ENCODE results near the gene GIMD1. TPM values are rescaled to one million over a fixed set of nuclear protein-coding genes. Genes with fewer than 3 reads are reported as not detected.

The GIMD1 gene
- total RNA-seq, 1 donor from 2014 or later, result not detected

DNA sequence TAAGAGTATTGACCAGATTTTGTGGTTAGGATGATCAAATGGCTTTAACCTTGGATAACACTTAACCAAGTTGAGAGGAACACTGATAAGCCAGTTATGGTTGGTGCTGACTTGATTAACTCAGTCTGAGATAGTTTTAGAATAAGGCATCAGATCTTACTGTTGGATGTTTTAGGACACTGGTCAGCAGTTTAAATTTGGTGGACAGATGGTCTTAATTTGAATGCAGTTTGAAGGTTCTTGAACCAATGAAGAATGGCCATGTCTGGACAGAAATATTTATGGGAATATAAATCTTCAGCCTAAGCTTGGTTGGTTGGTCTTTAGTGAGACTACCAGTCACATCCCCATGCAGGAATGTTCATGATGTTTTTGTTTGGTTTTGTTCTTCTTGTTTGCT, 2.6 kb upstream of the GIMD1 start:
- Mint-ChIP-seq H3K27ac (ENCODE audit: unreplicated experiment) (no peak overlapping the region), H3K27me3 (ENCODE audit: low read depth) (peaks cover 23% of the 10 kb centered on the region), H3K4me3 (ENCODE audit: unreplicated experiment) (no peak overlapping the region), H3K9me3 (ENCODE audit: low read depth) (no peaks in the 10 kb centered on the region), H3K36me3 (ENCODE audit: low read depth) (no peaks in the 10 kb centered on the region), H3K4me1 (ENCODE audit: low read depth) (peaks cover 8% of the 10 kb centered on the region)
- DNase-seq (ENCODE audit: low spot score), result no peak
- TF ChIP-seq, protein P1, sequence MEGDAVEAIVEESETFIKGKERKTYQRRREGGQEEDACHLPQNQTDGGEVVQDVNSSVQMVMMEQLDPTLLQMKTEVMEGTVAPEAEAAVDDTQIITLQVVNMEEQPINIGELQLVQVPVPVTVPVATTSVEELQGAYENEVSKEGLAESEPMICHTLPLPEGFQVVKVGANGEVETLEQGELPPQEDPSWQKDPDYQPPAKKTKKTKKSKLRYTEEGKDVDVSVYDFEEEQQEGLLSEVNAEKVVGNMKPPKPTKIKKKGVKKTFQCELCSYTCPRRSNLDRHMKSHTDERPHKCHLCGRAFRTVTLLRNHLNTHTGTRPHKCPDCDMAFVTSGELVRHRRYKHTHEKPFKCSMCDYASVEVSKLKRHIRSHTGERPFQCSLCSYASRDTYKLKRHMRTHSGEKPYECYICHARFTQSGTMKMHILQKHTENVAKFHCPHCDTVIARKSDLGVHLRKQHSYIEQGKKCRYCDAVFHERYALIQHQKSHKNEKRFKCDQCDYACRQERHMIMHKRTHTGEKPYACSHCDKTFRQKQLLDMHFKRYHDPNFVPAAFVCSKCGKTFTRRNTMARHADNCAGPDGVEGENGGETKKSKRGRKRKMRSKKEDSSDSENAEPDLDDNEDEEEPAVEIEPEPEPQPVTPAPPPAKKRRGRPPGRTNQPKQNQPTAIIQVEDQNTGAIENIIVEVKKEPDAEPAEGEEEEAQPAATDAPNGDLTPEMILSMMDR (IDR thresholded peaks at IDR 0.05), result no peak

DNA sequence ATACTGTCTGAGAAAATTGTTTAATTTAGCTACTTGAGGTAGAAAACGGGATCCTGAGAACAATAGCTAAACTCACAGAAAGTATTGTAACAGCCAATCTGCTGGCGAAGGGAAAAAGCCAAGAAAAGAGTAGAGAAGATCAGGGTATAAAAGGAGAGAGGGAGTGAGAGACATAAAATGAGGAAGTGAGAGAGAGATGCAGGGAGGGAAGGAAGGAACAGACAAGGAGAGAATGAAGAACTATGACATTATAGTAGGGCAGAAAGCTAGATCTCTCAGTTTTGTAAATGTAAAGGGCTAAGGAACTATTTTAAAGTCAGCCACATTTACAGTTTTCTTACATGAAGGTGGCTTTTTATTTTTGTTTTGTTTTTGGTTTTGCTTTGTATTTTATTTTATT, 1.6 kb upstream of the GIMD1 start:
- H3K4me1 Mint-ChIP-seq (ENCODE audit: low read depth), result peaks cover 17% of the 10 kb centered on the region
- H3K36me3 Mint-ChIP-seq (ENCODE audit: low read depth), result no peaks in the 10 kb centered on the region
- peaks cover 23% of the 10 kb centered on the region for H3K27me3 Mint-ChIP-seq (ENCODE audit: low read depth)
- H3K27ac Mint-ChIP-seq (ENCODE audit: unreplicated experiment), result no peak overlapping the region
- no peak for DNase-seq (ENCODE audit: low spot score)
- no peaks in the 10 kb centered on the region for H3K9me3 Mint-ChIP-seq (ENCODE audit: low read depth)
- TF ChIP-seq, protein P1 (IDR thresholded peaks at IDR 0.05), result no peak
- H3K4me3 Mint-ChIP-seq (ENCODE audit: unreplicated experiment), result no peak overlapping the region

DNA sequence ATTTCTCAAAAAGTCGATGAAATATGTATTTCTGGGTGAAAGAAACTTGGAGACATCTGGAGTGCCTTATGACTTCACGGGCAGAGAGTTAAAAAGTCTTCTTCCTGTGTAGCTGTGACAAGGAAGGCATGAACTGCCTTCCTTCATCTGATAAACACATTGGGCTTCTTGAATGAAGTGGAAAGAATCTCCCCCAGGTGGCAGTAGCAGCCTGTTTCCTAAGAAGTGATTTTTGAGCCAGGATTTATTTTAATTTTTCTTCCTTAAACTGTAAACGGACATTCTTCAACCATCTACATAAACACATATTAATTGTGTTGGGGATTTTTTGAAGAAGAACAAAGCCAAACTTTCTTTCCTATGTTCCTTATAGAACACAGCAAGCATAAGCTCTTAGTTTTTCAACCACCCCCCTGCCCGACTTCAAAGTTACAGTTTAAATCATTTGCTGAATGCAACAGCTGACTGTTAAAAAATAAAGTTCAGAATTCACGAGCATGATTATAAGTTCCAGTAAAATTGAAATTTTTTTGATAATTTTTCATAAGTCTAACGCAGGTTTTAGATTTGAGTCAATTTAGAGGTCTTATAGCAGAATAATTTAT, 980 bp upstream of the GIMD1 start:
- TF ChIP-seq, protein P1 (IDR thresholded peaks at IDR 0.05), result peak; percentile 96
- Mint-ChIP-seq H3K36me3 (ENCODE audit: low read depth) (no peaks in the 10 kb centered on the region), H3K27ac (ENCODE audit: unreplicated experiment) (no peak overlapping the region), H3K4me3 (ENCODE audit: unreplicated experiment) (no peak overlapping the region), H3K4me1 (ENCODE audit: low read depth) (peaks cover 20% of the 10 kb centered on the region), H3K27me3 (ENCODE audit: low read depth) (peaks cover 22% of the 10 kb centered on the region), H3K9me3 (ENCODE audit: low read depth) (no peaks in the 10 kb centered on the region)
- no peak for DNase-seq (ENCODE audit: low spot score)

DNA sequence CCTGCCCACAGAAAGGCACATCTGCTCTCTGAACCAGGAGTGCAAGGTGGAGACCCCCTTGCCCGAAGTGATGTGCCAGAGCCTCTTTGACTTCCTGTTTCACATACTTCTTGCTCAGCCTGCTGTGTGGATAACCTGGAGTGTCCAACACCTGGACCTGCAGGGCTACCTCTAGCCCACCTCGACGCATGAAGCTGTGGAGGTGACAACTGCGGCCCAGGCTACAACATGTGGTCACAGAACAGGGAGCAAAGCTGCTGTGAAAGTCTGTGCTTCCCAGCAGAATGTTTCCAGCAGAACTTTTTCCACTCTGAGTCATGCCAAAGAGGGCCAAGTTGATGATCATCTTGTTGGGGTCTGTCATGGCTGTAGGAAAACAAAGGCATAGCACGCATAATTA, 1.5 kb downstream of the GIMD1 start:
- Mint-ChIP-seq H3K9me3 (ENCODE audit: low read depth) (no peaks in the 10 kb centered on the region), H3K27me3 (ENCODE audit: low read depth) (peaks cover 10% of the 10 kb centered on the region), H3K4me3 (ENCODE audit: unreplicated experiment) (no peak overlapping the region), H3K4me1 (ENCODE audit: low read depth) (peaks cover 20% of the 10 kb centered on the region), H3K36me3 (ENCODE audit: low read depth) (no peaks in the 10 kb centered on the region), H3K27ac (ENCODE audit: unreplicated experiment) (no peak overlapping the region)
- TF ChIP-seq, protein P1 (IDR thresholded peaks at IDR 0.05), result no peak
- DNase-seq (ENCODE audit: low spot score), result no peak

DNA sequence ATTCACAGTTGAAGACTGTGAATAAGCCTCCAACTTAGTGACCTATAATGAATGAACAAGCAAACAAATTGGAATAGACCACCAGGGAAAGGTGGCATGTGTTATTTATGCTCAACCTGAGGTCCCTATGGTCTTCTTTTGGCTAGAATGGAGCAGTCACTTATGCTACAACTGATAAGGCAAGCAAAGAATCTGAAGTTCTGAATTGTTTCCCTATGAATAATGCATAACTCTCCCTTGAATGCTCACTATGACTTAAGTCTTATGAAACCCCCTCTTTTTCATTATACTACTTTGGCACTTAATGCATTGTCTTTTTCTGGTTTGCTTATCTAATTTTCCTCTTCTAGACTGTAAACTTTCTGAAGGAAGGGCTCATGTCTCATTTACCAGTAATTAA, 2.6 kb downstream of the GIMD1 start:
- Mint-ChIP-seq H3K4me1 (ENCODE audit: low read depth) (peaks cover 20% of the 10 kb centered on the region), H3K27me3 (ENCODE audit: low read depth) (peaks cover 6% of the 10 kb centered on the region), H3K9me3 (ENCODE audit: low read depth) (no peaks in the 10 kb centered on the region), H3K36me3 (ENCODE audit: low read depth) (no peaks in the 10 kb centered on the region), H3K27ac (ENCODE audit: unreplicated experiment) (peak overlapping the region; percentile 81), H3K4me3 (ENCODE audit: unreplicated experiment) (no peak overlapping the region)
- DNase-seq (ENCODE audit: low spot score), result no peak
- TF ChIP-seq, protein P1 (IDR thresholded peaks at IDR 0.05), result no peak

Data from chondrocyte (in vitro differentiated cells).